SK-N-SH (cell line): Measurements from ENCODE around the gene NHS. TPM values are rescaled to one million over a fixed set of nuclear protein-coding genes. Genes with fewer than 3 reads are reported as not detected.

ENCODE experiments used
- CTCF ChIA-PET: fragments of 300-600, 350-600 bp; formaldehyde crosslinking; extraction: SDS; loops from one replicate; lab custom pipeline; 2021; lab: Yijun Ruan, JAX
- POLR2A ChIA-PET: fragments of 350-600 bp; sonication (Branson Sonifier 250); formaldehyde crosslinking; extraction: SDS; loops from one replicate; lab custom pipeline; 2020; ENCODE audit warnings: antibody characterized with exemption, inconsistent platforms; lab: Yijun Ruan, JAX
- DNase-seq: peaks from one replicate; pipeline ENCODE4 v3.0.0; 2012
- H2AFZ ChIP-seq: fragments of 200-600 bp; sonication (generic); 2 replicates; pipeline ENCODE4 v1.8.1; 2016; ENCODE audit warnings: antibody characterized with exemption, mild to moderate bottlenecking, low read depth
- H3F3A ChIP-seq: fragments of 200-600 bp; sonication (generic); replicated peaks from 2 replicates; pipeline ENCODE3; 2016; ENCODE audit warnings: antibody characterized with exemption, mild to moderate bottlenecking; ENCODE audit not compliant: insufficient read depth
- H3K27ac ChIP-seq, 2 experiments: fragments of 200-500 bp in 1 of 2; fragments of 200-600 bp in 1 of 2; sonication (Bioruptor generic) in 1 of 2; sonication (generic), shearing (Covaris generic) in 1 of 2; 2 replicates each; pipeline versions ENCODE4 v1.5.1 to v1.6.1; 2014 to 2016; ENCODE audit warnings: low read depth in 2 of 2, inconsistent platforms in 1 of 2, low read length in 1 of 2, mild to moderate bottlenecking in 1 of 2, mixed read lengths in 1 of 2
- H3K27me3 ChIP-seq: fragments of 200-600 bp; sonication (generic), shearing (Covaris generic); 2 replicates; pipeline ENCODE4 v1.6.1; 2016; ENCODE audit warnings: mixed run types; ENCODE audit not compliant: insufficient read depth
- H3K36me3 ChIP-seq, 2 experiments: fragments of 200-500 bp in 1 of 2; fragments of 200-600 bp in 1 of 2; sonication (Bioruptor generic) in 1 of 2; sonication (generic) in 1 of 2; replicated peaks in 1 of 2; 2 replicates each; pipeline versions ENCODE3 to v1.5.1; 2014 to 2016; ENCODE audit warnings: low read length in 1 of 2, mild to moderate bottlenecking in 1 of 2; ENCODE audit not compliant: insufficient read depth in 2 of 2, control insufficient read depth in 1 of 2
- H3K4me1 ChIP-seq, 2 experiments: fragments of 200-500 bp in 1 of 2; fragments of 200-600 bp in 1 of 2; sonication (Bioruptor generic) in 1 of 2; sonication (generic), shearing (Covaris generic) in 1 of 2; 2 replicates each; pipeline versions ENCODE4 v1.5.1 to v1.6.1; 2014 to 2016; ENCODE audit warnings: low read depth in 1 of 2, low read length in 1 of 2, mixed run types in 1 of 2; ENCODE audit not compliant: insufficient read depth in 2 of 2, control insufficient read depth in 1 of 2
- H3K4me2 ChIP-seq: fragments of 200-600 bp; sonication (generic), shearing (Covaris generic); 2 replicates; pipeline ENCODE4 v1.6.1; 2017; ENCODE audit warnings: mixed run types
- H3K4me3 ChIP-seq, 2 experiments: fragments of 200-500 bp in 1 of 2; fragments of 200-600 bp in 1 of 2; sonication (Bioruptor generic) in 1 of 2; sonication (generic), shearing (Covaris generic) in 1 of 2; 2 replicates each; pipeline versions ENCODE4 v1.5.1 to v1.8.1; 2014 to 2016; ENCODE audit warnings: low read depth in 2 of 2, inconsistent platforms in 1 of 2, low read length in 1 of 2, mild to moderate bottlenecking in 1 of 2, mixed read lengths in 1 of 2, moderate library complexity in 1 of 2
- H3K79me2 ChIP-seq: fragments of 200-600 bp; sonication (generic); 2 replicates; pipeline ENCODE4 v1.8.1; 2017; ENCODE audit warnings: mild to moderate bottlenecking; ENCODE audit not compliant: insufficient read depth
- H3K9ac ChIP-seq: fragments of 200-600 bp; sonication (generic); 2 replicates; pipeline ENCODE4 v1.6.1; 2017; ENCODE audit warnings: mixed run types
- H3K9me2 ChIP-seq: fragments of 200-600 bp; sonication (generic); 2 replicates; pipeline ENCODE4 v1.6.1; 2017; ENCODE audit warnings: mixed run types
- H3K9me3 ChIP-seq: fragments of 200-600 bp; sonication (generic); 2 replicates; pipeline ENCODE4 v1.6.1; 2017; ENCODE audit warnings: mixed run types, mild to moderate bottlenecking, moderate library complexity
- H4K20me1 ChIP-seq: fragments of 200-600 bp; sonication (generic); 2 replicates; pipeline ENCODE4 v1.6.1; 2017; ENCODE audit warnings: mild to moderate bottlenecking, mixed run types; ENCODE audit not compliant: insufficient read depth
- EP300 ChIP-seq, 2 experiments: IDR thresholded peaks; 2 replicates each; pipeline versions ENCODE4 v1.4.0 to v1.6.1; 2012; ENCODE audit warnings: borderline replicate concordance in 1 of 2, low read depth in 1 of 2, low read length in 1 of 2
- FOSL2 ChIP-seq: IDR thresholded peaks from 2 replicates; pipeline ENCODE4 v1.4.0; 2012; ENCODE audit warnings: low read depth, mild to moderate bottlenecking, moderate library complexity, borderline replicate concordance
- FOXJ3 ChIP-seq: sonication (generic); formaldehyde crosslinking; IDR thresholded peaks from 2 replicates; pipeline ENCODE4 v1.5.1; 2020; ENCODE audit warnings: mild to moderate bottlenecking, missing genetic modification reagents
- FOXM1 ChIP-seq: IDR thresholded peaks from 2 replicates; pipeline ENCODE4 v1.4.0; 2012; ENCODE audit warnings: low read depth, mild to moderate bottlenecking
- JUND ChIP-seq: IDR thresholded peaks from 2 replicates; pipeline ENCODE4 v1.4.0; 2012
- NRF1 ChIP-seq: IDR thresholded peaks from 2 replicates; pipeline ENCODE4 v1.6.1; 2012; ENCODE audit warnings: low read depth, mild to moderate bottlenecking, low read length
- RAD21 ChIP-seq: IDR thresholded peaks from 2 replicates; pipeline ENCODE4 v1.6.1; 2012; ENCODE audit warnings: mild to moderate bottlenecking, low read length
- RXRA ChIP-seq: IDR thresholded peaks from 2 replicates; pipeline ENCODE4 v1.4.0; 2012; ENCODE audit warnings: low read depth, mild to moderate bottlenecking, borderline replicate concordance
- TCF12 ChIP-seq: IDR thresholded peaks from 2 replicates; pipeline ENCODE4 v1.4.0; 2012
- YY1 ChIP-seq: IDR thresholded peaks from 2 replicates; pipeline ENCODE4 v1.4.0; 2012; ENCODE audit warnings: low read depth, mild to moderate bottlenecking
- WGBS: methylation state at CpG from one replicate; pipeline ENCODE4 v1.1.6; 2017; ENCODE audit warnings: low lambda C conversion rate; 5-methylcytosine and 5-hydroxymethylcytosine counted together
- polyA plus RNA-seq, 3 experiments: library from polyadenylated mRNA; depleted of rRNA; stranded (reverse); fragments of >200 nt; gene quantifications; 2 replicates each; pipeline ENCODE4 v1.2.3, GENCODE V29; 2012
- TF ChIP-seq, protein P1 (sequence below): IDR thresholded peaks from 2 replicates; pipeline ENCODE4 v1.4.0; 2012; ENCODE audit warnings: low read depth, borderline replicate concordance
- TF ChIP-seq, protein P2 (sequence below): fragments of 150-350 bp; IDR thresholded peaks from 2 replicates; pipeline ENCODE4 v1.6.1; 2016; ENCODE audit warnings: mild to moderate bottlenecking, low read depth, low read length

Gene NHS
- polyA plus RNA-seq, 1 of the 3 experiments (the other 2 are of a cell fraction) = 1.0 TPM

DNA sequence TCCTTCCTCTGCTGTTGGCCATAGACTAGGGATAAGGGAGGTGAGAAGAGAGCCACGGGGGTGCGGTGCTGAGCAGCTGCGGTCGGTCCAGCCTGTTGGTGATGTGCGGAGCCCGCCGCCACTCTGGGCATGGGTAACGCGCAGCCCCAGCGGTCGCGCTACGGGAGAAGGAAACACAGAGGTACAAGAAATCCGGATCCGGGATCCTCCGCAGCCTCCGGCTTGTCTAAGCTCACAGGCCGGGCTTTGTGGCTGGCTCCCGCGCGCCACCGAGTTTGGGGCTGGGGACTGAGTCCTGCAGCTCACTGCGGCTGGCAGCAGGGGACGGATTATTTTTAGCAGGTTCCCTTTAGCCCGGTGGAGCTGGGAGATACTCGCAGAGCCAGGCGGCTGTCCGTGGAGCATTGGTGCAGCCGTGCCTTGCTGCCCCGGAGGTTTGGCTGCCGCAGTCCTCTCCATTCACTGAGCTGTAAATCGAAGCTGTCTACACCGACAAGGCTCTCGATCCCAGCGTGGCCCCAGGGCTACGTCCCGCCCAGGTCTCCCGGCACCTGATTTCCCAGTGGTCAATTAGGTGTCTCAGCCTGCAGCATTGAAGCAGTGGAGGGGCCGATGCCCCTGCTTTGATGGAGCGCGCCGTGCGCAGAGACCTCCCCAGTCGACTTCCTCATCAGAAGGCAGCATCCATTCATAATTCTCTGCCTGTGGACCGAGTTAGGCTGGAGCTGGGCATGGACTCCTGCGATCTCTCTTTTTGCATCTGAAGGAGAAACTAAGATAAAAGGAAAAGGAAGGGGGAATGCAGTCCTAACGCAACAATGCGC lies 280.4 kb downstream of the NHS start (continued):
- TF ChIP-seq YY1 = no peak

GRCh38 chrX:17656035-17656418 lies 281.0 kb downstream of the NHS start:
- Histone ChIP-seq H3K27ac (no peak overlapping the region), H3K9ac (no peak overlapping the region), H3K9me2 (no peaks in the 10 kb centered on the region), H3K4me2 (peak overlapping the region; percentile 72), H3K36me3 (no peaks in the 10 kb centered on the region), H3K27me3 (no peaks in the 10 kb centered on the region; the same call in 1 of the 2 replicates), H3F3A (no peaks in the 10 kb centered on the region), H3K4me3 (peak overlapping the region; percentile 43 to 56), H4K20me1 (no peaks in the 10 kb centered on the region), H3K9me3 (no peaks in the 10 kb centered on the region), H2AFZ (no peak overlapping the region), H3K79me2 (no peaks in the 10 kb centered on the region), H3K4me1 (peaks cover 0 to 3% of the 10 kb centered on the region in 2 experiments; a peak in 1 of 4 replicates)
- DNase-seq = peak; percentile 56
- CTCF ChIA-PET = interaction anchor here (1.0 to 1.5 kb wide), 2 partner anchors 64 to 413 kb away, joined by 4 to 5 read pairs; no protein-coding TSS in a partner anchor
- TF ChIP-seq, protein P1, sequence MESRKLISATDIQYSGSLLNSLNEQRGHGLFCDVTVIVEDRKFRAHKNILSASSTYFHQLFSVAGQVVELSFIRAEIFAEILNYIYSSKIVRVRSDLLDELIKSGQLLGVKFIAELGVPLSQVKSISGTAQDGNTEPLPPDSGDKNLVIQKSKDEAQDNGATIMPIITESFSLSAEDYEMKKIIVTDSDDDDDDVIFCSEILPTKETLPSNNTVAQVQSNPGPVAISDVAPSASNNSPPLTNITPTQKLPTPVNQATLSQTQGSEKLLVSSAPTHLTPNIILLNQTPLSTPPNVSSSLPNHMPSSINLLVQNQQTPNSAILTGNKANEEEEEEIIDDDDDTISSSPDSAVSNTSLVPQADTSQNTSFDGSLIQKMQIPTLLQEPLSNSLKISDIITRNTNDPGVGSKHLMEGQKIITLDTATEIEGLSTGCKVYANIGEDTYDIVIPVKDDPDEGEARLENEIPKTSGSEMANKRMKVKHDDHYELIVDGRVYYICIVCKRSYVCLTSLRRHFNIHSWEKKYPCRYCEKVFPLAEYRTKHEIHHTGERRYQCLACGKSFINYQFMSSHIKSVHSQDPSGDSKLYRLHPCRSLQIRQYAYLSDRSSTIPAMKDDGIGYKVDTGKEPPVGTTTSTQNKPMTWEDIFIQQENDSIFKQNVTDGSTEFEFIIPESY = no peak
- no peak for TF ChIP-seq EP300 (IDR thresholded peaks at IDR 0.05; ENCODE audit: borderline replicate concordance in 1 of 2, low read depth in 1 of 2, low read length in 1 of 2)
- POLR2A ChIA-PET = no interaction called here
- 25% methylated on average over 3 of the region's 36 CpGs for WGBS

DNA sequence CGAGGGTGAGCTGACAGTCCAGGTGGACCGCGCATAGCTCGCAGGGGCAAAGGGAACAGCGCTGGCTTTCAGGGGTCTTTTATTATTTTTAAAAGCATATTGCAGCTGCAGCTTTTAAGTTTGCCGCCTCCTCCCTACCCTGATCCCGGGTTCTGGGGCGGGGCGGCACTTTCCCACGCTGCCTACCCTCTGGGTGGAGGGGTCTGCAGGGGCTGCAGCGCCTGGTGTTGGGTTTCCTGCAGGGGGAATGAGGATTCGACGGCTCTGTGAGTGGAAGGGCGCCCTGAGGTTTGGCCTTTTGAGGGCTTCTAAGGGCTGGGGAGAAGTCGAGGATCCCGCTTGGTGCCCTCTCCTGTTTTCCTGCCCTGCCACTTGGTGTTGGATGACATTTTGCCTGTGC lies 281.6 kb downstream of the NHS start:
- H3K79me2 ChIP-seq = no peaks in the 10 kb centered on the region
- peaks cover 0 to 3% of the 10 kb centered on the region in 2 experiments; a peak in 1 of 4 replicates for H3K4me1 ChIP-seq
- no peak for TF ChIP-seq TCF12
- no peak for TF ChIP-seq NRF1
- no peak for TF ChIP-seq RAD21
- TF ChIP-seq JUND = no peak
- no peak for TF ChIP-seq FOSL2
- TF ChIP-seq, protein P2, sequence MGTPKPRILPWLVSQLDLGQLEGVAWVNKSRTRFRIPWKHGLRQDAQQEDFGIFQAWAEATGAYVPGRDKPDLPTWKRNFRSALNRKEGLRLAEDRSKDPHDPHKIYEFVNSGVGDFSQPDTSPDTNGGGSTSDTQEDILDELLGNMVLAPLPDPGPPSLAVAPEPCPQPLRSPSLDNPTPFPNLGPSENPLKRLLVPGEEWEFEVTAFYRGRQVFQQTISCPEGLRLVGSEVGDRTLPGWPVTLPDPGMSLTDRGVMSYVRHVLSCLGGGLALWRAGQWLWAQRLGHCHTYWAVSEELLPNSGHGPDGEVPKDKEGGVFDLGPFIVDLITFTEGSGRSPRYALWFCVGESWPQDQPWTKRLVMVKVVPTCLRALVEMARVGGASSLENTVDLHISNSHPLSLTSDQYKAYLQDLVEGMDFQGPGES = no peak
- TF ChIP-seq RXRA = no peak
- no peak for TF ChIP-seq FOXM1
- TF ChIP-seq, protein P1 = no peak
- no peak for TF ChIP-seq EP300 (IDR thresholded peaks at IDR 0.05; ENCODE audit: borderline replicate concordance in 1 of 2, low read depth in 1 of 2, low read length in 1 of 2)
- TF ChIP-seq FOXJ3 (CRISPR knock-in tag) = no peak
- no peaks in the 10 kb centered on the region for H3K9me3 ChIP-seq
- no peak overlapping the region for H2AFZ ChIP-seq
- POLR2A ChIA-PET = no interaction called here
- H3K27ac ChIP-seq = no peak overlapping the region
- no peaks in the 10 kb centered on the region for H3K9me2 ChIP-seq
- no peak overlapping the region for H3K4me3 ChIP-seq
- no peaks in the 10 kb centered on the region for H3F3A ChIP-seq
- no peak for DNase-seq
- no peaks in the 10 kb centered on the region; the same call in 1 of the 2 replicates for H3K27me3 ChIP-seq
- H3K4me2 ChIP-seq = peak overlapping the region; percentile 72; the same call in 1 of the 2 replicates
- CTCF ChIA-PET = interaction anchor here (0.5 to 1.5 kb wide), 2 partner anchors 133 to 414 kb away, joined by 3 to 5 read pairs; no protein-coding TSS in a partner anchor
- no peak overlapping the region for H3K9ac ChIP-seq
- no peaks in the 10 kb centered on the region for H3K36me3 ChIP-seq
- no peaks in the 10 kb centered on the region for H4K20me1 ChIP-seq
- 48% methylated on average over 15 of the region's 16 CpGs for WGBS
